GM18508 (cell line): Measurements from ENCODE around the gene VCAN.
A peak's percentile ranks its signal among the peaks of the same experiment; 100 is the strongest.

Experiments used
- ATAC-seq: cut with Tn5 transposase; IDR thresholded peaks from one replicate; pipeline ENCODE4 v1.9.1; 2021; ENCODE audit warnings: moderate number of reproducible peaks; ENCODE audit not compliant: insufficient read depth, unreplicated experiment

The VCAN gene

GRCh38 chr5:83464261-83464660 lies 7.3 kb upstream of the VCAN start:
- ATAC-seq = no peak

- no peak for ATAC-seq
Measured at GRCh38 chr5:83467371-83468035, 4.0 kb upstream of the VCAN start.

- no peak for ATAC-seq
Measured at GRCh38 chr5:83469075-83469474, 2.5 kb upstream of the VCAN start.

- no peak for ATAC-seq
Measured at GRCh38 chr5:83470526-83471404, 779 bp upstream of the VCAN start.

GRCh38 chr5:83472213-83472507 lies 616 bp downstream of the VCAN start:
- ATAC-seq = no peak

- no peak for ATAC-seq
Measured at GRCh38 chr5:83472508-83473345, 1.2 kb downstream of the VCAN start.

- ATAC-seq = peak; percentile 54
Measured at GRCh38 chr5:83473346-83474160, 2.0 kb downstream of the VCAN start.

- ATAC-seq = no peak
Measured at GRCh38 chr5:83474161-83474796, 2.7 kb downstream of the VCAN start.

GRCh38 chr5:83474991-83475390 lies 3.4 kb downstream of the VCAN start:
- ATAC-seq = no peak

- no peak for ATAC-seq
Measured at GRCh38 chr5:83475391-83475863, 3.9 kb downstream of the VCAN start.

GRCh38 chr5:83475935-83476814 lies 4.6 kb downstream of the VCAN start:
- ATAC-seq = no peak

GRCh38 chr5:83482961-83483360 lies 11.4 kb downstream of the VCAN start:
- ATAC-seq = no peak

- ATAC-seq = no peak
Measured at GRCh38 chr5:83484294-83484693, 12.8 kb downstream of the VCAN start.

- no peak for ATAC-seq
Measured at GRCh38 chr5:83485842-83486241, 14.3 kb downstream of the VCAN start.

- no peak for ATAC-seq
Measured at GRCh38 chr5:83487155-83487554, 15.6 kb downstream of the VCAN start.

- ATAC-seq = no peak
Measured at GRCh38 chr5:83488271-83488670, 16.7 kb downstream of the VCAN start.

- no peak for ATAC-seq
Measured at GRCh38 chr5:83488821-83489220, 17.3 kb downstream of the VCAN start.

GRCh38 chr5:83490203-83490602 lies 18.7 kb downstream of the VCAN start:
- no peak for ATAC-seq

- ATAC-seq = no peak
Measured at GRCh38 chr5:83492331-83492730, 20.8 kb downstream of the VCAN start.
